Kidney capillary endothelial cell (primary cell): Measurements from ENCODE around the gene ZSWIM7.
"Not testable (repeated sequence)": the region's sequence is repeated elsewhere in the genome, so short reads cannot be mapped to it uniquely, and the experiment has no call there.

Source experiments
- DNase-seq: peaks from one replicate; pipeline ENCODE4 v3.0.0-alpha.2; 2018; ENCODE audit warnings: low spot score

The ZSWIM7 gene

GRCh38 chr17:15998031-15998562, 1.4 kb downstream of the ZSWIM7 start:
- DNase-seq = no peak

DNA sequence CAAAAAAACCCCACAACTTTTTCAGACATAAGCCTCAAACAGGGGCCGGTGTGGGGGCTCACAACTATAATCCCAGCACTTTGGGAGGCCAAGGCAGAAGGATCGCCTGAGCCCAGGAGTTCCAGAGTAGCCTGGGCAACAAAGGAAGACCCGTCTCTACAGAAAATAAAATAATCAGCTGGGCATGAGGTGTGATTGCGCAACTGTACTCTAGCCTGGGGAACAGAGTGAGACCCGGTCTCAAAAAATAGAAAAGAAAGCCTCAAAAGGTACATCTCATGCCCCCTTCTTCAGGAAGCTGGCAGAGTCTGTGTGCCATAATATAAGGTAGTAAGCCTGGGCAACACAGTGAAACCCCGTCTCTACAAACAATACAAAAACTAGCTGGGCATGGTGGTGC, 3.2 kb downstream of the ZSWIM7 start:
- DNase-seq = no peak

- no peak for DNase-seq
Measured at GRCh38 chr17:15981646-15982580, 17.6 kb downstream of the ZSWIM7 start.

GRCh38 chr17:15981208-15981607, 18.3 kb downstream of the ZSWIM7 start:
- DNase-seq = no peak

- DNase-seq = not testable (repeated sequence)
Measured at GRCh38 chr17:15979013-15979412, 20.5 kb downstream of the ZSWIM7 start.

- DNase-seq = no peak
Measured at GRCh38 chr17:15978606-15979005, 20.9 kb downstream of the ZSWIM7 start.

GRCh38 chr17:15977894-15978293, 21.6 kb downstream of the ZSWIM7 start:
- no peak for DNase-seq

- DNase-seq = no peak
Measured at GRCh38 chr17:15973834-15974233, 25.7 kb downstream of the ZSWIM7 start.

DNA sequence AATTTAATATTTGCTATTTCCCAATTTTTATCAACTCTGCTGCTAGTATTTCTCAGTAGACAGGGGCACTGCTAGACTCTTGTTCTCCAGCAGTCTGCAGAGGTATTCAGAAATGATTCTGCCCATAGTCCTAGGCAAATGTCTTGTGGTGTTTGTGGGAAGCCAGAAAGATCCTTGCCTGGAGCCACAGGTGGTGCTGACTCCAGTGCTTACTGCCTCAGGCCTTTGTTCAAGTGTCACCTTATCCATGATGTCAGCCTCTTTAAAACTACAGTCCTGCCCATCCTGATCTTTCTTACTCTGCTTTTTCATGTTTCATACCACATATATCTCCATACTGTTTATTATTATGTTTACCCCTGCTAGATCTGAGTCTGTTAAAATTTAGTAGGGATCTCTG, 26.5 kb downstream of the ZSWIM7 start:
- no peak for DNase-seq

DNA sequence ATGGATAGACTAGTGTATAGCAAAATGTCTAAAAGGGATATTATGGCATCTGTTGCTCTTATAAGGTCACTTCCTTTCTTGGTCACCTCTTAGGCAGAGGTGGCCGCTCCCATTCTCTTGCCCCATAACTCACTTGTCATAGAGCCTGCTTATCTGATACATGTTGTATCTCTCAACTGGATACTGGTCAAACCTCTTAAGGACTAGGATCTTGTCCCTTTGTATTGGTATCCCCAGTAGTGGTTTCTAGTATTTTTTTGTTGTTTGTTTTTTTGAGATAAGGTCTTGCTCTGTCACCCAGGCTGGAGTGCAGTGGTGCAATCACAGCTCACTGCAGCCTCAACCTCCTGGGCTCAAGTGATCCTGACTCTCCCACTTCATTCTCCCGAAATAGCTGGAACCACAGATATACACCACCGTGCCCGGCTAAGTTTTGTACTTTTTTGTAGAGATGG, 27.0 kb downstream of the ZSWIM7 start:
- no peak for DNase-seq

DNA sequence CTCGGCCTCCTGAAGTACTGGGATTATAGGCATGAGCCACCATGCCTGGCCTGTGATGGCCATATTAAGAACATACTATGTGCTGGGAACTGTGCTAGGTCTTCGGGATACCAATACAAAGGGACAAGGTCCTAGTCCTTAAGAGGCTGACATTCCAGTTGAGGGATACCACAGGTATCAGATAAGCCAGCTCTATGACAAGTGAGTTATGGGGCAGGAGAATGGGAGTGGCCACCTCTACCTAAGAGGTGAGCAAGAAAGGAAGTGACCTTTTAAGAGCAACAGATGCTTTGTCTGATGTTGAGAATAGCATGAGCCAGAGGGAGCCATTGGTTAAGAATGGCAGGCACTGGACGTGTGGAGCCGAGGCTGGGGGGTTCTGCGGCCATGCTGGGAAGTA, 27.6 kb downstream of the ZSWIM7 start:
- DNase-seq = no peak

DNA sequence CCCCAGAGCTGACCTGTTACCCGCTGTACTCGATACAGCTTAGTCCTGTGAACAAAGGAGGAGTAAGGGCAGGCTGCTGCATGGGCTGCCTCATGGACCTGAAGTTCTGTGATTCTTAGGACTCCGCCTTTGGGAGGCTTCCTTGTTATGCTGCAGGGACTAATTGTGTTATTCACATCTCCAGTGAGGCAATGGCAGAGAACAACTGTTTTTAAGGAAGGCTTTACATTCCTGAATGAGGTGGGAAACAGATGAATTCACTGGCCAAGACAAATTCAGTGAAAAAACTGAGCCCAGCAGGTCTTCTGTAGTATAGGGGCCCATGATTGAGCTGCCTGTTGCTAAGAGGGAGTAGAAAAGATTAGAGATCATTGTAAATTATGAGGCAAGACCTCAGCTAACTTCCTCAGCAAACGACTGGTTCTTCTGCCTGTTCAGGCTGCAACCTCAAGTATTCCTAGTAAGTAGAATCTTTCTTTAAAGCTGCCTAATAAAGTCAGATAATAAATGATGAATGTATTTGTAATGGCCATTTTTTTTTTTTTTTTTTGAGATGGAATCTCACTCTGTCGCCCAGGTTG, 28.3 kb downstream of the ZSWIM7 start:
- no peak for DNase-seq

DNA sequence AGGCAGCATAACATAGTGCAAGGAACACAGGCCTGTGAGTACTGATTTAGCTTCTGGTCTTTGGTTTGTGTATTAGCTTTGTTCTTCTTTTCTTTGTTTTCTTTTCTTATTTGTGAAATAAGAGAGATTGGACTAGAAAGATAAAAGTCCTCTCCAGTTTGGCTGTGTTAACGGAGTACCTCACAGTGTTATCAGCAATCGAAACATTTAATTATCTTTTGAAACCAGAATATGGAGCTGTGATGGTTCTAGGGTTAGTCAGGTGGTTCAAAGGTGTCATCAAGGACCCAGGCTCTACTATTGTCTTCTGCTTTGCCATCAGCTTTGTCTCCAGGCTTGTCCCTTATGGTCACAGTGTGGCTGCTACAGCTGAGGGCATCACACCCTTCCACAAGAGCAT, 29.0 kb downstream of the ZSWIM7 start:
- no peak for DNase-seq

GRCh38 chr17:15969463-15969862, 30.0 kb downstream of the ZSWIM7 start:
- no peak for DNase-seq

- no peak for DNase-seq
Measured at GRCh38 chr17:15967706-15968399, 31.7 kb downstream of the ZSWIM7 start.

DNA sequence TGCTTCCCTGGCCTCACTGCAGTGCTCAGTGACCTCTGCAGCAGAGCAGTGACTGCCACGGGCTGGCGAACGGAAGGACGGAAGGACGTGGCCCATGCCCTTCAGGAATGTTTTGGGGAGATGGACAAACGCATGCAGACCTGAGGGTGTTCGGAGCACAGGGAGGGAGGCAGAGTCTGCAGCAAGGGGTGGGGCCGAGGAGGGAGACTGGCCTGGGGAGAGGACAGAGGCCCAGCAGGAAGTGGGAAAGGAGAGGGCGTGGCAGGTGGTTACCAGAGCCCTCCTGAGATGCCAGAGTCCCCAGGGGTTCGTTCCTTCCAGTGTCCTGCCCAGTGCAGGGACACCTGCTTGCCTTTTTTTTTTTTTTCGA, 32.6 kb downstream of the ZSWIM7 start:
- DNase-seq = no peak

DNA sequence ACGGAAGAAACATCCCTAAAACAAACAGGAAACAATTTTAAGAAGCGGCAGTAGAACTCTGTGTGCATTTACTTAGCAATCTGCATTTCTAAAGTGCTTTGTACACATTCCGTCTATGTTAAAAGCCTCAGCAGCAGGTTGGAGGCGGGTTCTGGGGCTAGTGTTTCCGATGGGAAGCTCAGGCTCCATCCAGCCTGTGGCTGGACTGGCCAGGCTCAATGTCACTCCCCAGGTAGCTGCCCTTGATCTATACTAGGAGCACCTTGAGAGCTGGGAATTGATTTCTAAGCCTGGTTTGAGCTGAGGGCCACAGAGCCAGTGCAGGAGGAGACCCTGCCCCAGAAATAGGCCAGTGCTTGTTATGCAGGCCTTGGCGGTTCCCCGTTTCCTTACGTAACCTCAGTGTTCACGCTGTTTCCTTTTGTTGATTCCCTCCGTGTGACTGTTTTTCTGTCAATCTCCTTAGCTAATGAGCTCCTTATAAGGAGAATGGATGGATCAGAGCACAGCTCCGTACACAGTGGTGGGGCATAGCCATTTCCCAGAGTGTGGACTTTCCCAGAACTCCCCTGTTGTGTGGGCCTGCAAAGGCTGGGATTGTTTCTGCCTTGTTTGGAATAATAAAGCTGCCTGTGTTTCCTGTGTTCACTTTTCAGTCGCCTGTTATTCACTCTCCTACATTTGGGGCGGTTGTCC, 33.2 kb downstream of the ZSWIM7 start:
- DNase-seq = no peak

- DNase-seq = no peak
Measured at GRCh38 chr17:15965528-15965927, 34.0 kb downstream of the ZSWIM7 start.

DNA sequence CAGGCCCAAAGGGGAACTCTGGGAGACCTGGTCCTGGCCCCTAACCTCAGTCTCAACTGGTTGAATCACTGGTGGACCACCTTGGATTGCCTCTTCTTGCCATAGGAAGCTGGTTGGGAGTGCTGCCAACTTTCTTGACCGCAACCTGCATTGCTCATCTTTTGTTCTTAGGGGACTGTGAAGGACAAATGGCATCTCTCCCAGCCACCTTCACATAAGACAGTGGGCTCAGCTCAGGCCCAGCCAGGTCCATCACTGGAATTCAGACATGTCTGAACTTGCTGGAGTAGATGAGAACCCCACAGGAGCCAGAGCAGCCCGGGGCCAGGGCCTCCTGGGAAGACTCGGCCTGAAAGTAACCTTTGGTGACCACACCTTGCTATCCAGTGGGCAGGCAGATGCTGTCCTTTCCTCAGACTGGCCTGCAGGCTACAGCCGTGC, 35.8 kb downstream of the ZSWIM7 start:
- DNase-seq = no peak

DNA sequence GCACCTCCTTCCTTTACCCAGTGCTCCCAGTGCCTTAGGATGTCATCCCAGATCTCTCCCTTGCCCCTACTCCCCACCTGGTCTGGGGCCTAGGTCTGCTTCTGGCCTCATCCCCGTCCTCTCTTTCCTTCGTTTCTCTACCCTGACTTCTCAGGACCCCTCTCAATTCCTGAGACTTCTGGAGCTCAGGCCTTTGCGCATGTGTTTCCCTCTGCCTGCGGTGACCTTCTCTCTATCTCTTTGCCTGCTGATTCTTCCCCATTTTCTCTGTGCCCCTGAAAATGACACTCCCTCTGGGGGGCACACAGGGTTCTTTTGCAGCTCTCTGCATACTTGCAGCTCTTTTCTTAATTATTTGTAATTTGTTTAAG, 41.0 kb downstream of the ZSWIM7 start:
- DNase-seq = no peak

- DNase-seq = no peak
Measured at GRCh38 chr17:15957608-15958307, 41.7 kb downstream of the ZSWIM7 start.
